SK-N-SH treated with all-trans-retinoic acid at 6 μM for 48 hours (cell line): Measurements from ENCODE around the gene NEURL1.

Experiments
- ZFP3 ChIP-seq: fragments of 250-450 bp; sonication (Bioruptor Pico); IDR thresholded peaks from 2 replicates; pipeline ENCODE4 v1.5.0; 2020; ENCODE audit warnings: mild to moderate bottlenecking, moderate library complexity
- ZFP30 ChIP-seq: fragments of 450-650 bp; formaldehyde crosslinking; IDR thresholded peaks from 2 replicates; pipeline ENCODE4 v1.5.0; 2022; ENCODE audit warnings: mild to moderate bottlenecking, moderate library complexity
- ZNF8 ChIP-seq: fragments of 450-650 bp; formaldehyde crosslinking; IDR thresholded peaks from 2 replicates; pipeline ENCODE4 v1.5.0; 2020; ENCODE audit warnings: mild to moderate bottlenecking, moderate library complexity

- TF ChIP-seq ZFP3 (CRISPR knock-in tag) (no peak), ZFP30 (CRISPR knock-in tag) (no peak), ZNF8 (CRISPR knock-in tag) (no peak)
Observed at GRCh38 chr10:103472005-103472404, 21.5 kb upstream of the NEURL1 start.
